Hippocampal formation (tissue), 2 donors: ENCODE measurements around the gene NFIL3.
A peak's percentile ranks its signal among the peaks of the same experiment; 100 is the strongest.
"Not testable (repeated sequence)": the region's sequence is repeated elsewhere in the genome, so short reads cannot be mapped to it uniquely, and the experiment has no call there.

ENCODE experiments used
- DNase-seq, 2 donors: peaks; one replicate each; lab custom pipeline; 2025; lab: John Stamatoyannopoulos, UW

Gene NFIL3

GRCh38 chr9:91423785-91424402 is at the start of gene NFIL3:
NFIL3 (minus strand) TSS chr9:91423832; CDS start chr9:91410734, 13,098 bp downstream.
- DNase-seq = peak; percentile 77 to 87

GRCh38 chr9:91471524-91471923 is 47.9 kb upstream of the NFIL3 start:
- not testable (repeated sequence) for DNase-seq

- no peak for DNase-seq
These were observed 41.8 kb upstream of the NFIL3 start for GRCh38 chr9:91465420-91465819.

GRCh38 chr9:91458906-91459305 is 35.3 kb upstream of the NFIL3 start:
- no peak for DNase-seq

- DNase-seq = no peak
These were observed 29.2 kb upstream of the NFIL3 start for GRCh38 chr9:91452844-91453243.

GRCh38 chr9:91451431-91452270 is 28.0 kb upstream of the NFIL3 start:
- DNase-seq = no peak

- no peak for DNase-seq
These were observed 21.5 kb upstream of the NFIL3 start for GRCh38 chr9:91445135-91445534.

GRCh38 chr9:91443994-91444392 is 20.4 kb upstream of the NFIL3 start:
- no peak for DNase-seq

GRCh38 chr9:91443321-91443993 is 19.8 kb upstream of the NFIL3 start:
- no peak for DNase-seq

- no peak for DNase-seq
These were observed 13.2 kb upstream of the NFIL3 start for GRCh38 chr9:91436841-91437240.

- DNase-seq = peak in 1 of 2 donors; percentile 16
These were observed 9.5 kb upstream of the NFIL3 start for GRCh38 chr9:91433180-91433579.

- no peak for DNase-seq
These were observed 7.9 kb upstream of the NFIL3 start for GRCh38 chr9:91431485-91431884.

- no peak for DNase-seq
These were observed 5.9 kb upstream of the NFIL3 start for GRCh38 chr9:91429501-91429900.

- no peak for DNase-seq
These were observed 5.3 kb upstream of the NFIL3 start for GRCh38 chr9:91428927-91429351.

- DNase-seq = no peak
These were observed 4.8 kb upstream of the NFIL3 start for GRCh38 chr9:91428436-91428835.

- DNase-seq = no peak
These were observed 4.2 kb upstream of the NFIL3 start for GRCh38 chr9:91427873-91428272.

- peak in 1 of 2 donors; percentile 47 for DNase-seq
These were observed 2.6 kb upstream of the NFIL3 start for GRCh38 chr9:91426123-91426745.

GRCh38 chr9:91425271-91425670 is 1.6 kb upstream of the NFIL3 start:
- no peak for DNase-seq

- peak; percentile 37 to 54 for DNase-seq
These were observed 958 bp upstream of the NFIL3 start for GRCh38 chr9:91424403-91425176.

- peak; percentile 40 to 70 for DNase-seq
These were observed 597 bp downstream of the NFIL3 start for GRCh38 chr9:91422758-91423711.
